ENCODE measurements around the gene BMPER.

DNA sequence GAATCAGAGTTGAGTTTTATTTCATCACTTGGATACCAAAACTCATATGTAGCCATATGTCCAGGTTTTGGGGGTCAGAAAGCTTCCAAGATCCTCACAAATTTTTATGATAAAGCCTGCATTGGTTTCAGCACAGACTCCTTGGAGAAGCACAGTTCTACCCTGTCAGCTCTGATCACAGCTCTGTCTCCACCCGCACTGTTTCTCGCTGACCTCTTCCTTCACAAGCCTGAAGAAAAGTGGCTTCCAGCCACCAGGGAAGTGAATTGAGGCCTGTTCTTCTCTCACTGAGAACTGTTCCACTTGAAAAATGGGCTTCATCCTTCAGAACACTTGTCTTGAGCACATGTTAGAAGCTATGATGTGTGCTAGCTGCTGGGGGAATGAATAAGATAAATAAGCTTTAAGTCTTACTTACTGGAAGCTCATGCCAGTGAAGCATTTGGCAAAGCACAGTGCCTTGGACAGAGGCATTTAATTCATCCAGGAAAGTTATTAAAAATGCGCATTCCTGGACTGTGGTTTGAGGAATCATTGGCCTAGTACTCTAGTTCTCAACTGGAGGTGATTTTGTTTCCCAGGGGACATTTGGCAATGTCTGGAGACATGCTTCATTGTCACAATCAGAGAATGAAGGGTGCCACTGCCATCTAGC, 133.6 kb downstream of the BMPER start:
- TF ChIP-seq GATA2 (IDR thresholded peaks at IDR 0.05; ENCODE audit: low read depth, low read length), result no peak
- TF ChIP-seq GATA3 (IDR thresholded peaks at IDR 0.05; ENCODE audit: low read depth, low read length), result no peak

Measured in SH-SY5Y (cell line).